ENCODE results near the gene CCDC159. TPM values are rescaled to one million over a fixed set of nuclear protein-coding genes. Genes with fewer than 3 reads are reported as not detected.
"Not testable (repeated sequence)": the region's sequence is repeated elsewhere in the genome, so short reads cannot be mapped to it uniquely, and the experiment has no call there.

The CCDC159 gene
- total RNA-seq, 6 experiments from 2014 or later, result 8.4 to 27.9 (median 23.4) TPM

DNA sequence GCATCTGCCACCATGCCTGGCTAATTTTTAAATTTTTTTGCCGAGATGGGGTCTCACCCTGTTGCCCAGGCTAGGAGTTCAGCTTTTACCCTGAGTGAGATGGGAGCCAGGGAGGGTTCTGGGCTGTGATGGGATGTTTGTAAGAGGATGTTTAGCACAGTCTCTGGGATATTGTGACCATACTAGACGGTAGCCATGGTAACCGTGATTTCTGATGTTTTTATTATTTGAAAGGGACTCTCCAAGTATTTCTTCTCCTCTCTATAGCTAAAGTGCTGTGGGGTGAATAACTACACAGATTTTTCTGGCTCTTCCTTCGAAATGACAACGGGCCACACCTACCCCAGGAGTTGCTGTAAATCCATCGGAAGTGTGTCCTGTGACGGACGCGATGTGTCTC lies 40.0 kb upstream of the CCDC159 start:
- no peak for TF ChIP-seq POLR2A (IDR thresholded peaks at IDR 0.05)
- TF ChIP-seq, protein P1, sequence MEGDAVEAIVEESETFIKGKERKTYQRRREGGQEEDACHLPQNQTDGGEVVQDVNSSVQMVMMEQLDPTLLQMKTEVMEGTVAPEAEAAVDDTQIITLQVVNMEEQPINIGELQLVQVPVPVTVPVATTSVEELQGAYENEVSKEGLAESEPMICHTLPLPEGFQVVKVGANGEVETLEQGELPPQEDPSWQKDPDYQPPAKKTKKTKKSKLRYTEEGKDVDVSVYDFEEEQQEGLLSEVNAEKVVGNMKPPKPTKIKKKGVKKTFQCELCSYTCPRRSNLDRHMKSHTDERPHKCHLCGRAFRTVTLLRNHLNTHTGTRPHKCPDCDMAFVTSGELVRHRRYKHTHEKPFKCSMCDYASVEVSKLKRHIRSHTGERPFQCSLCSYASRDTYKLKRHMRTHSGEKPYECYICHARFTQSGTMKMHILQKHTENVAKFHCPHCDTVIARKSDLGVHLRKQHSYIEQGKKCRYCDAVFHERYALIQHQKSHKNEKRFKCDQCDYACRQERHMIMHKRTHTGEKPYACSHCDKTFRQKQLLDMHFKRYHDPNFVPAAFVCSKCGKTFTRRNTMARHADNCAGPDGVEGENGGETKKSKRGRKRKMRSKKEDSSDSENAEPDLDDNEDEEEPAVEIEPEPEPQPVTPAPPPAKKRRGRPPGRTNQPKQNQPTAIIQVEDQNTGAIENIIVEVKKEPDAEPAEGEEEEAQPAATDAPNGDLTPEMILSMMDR (IDR thresholded peaks at IDR 0.05), result no peak
- ATAC-seq (no peak), DNase-seq (no peak)
- Histone ChIP-seq H3K4me1 (no peaks in the 10 kb centered on the region), H3K36me3 (no peaks in the 10 kb centered on the region), H3K27ac (no peak overlapping the region), H3K27me3 (no peaks in the 10 kb centered on the region), H3K4me3 (no peak overlapping the region), H3K9me3 (no peaks in the 10 kb centered on the region)
- intact Hi-C loops (cut with DNase I), result no loop called here
- WGBS (ENCODE audit: insufficient coverage, low coverage, low lambda C conversion rate, missing lambda C conversion rate), result 76% methylated on average over 9 of the region's 9 CpGs

DNA sequence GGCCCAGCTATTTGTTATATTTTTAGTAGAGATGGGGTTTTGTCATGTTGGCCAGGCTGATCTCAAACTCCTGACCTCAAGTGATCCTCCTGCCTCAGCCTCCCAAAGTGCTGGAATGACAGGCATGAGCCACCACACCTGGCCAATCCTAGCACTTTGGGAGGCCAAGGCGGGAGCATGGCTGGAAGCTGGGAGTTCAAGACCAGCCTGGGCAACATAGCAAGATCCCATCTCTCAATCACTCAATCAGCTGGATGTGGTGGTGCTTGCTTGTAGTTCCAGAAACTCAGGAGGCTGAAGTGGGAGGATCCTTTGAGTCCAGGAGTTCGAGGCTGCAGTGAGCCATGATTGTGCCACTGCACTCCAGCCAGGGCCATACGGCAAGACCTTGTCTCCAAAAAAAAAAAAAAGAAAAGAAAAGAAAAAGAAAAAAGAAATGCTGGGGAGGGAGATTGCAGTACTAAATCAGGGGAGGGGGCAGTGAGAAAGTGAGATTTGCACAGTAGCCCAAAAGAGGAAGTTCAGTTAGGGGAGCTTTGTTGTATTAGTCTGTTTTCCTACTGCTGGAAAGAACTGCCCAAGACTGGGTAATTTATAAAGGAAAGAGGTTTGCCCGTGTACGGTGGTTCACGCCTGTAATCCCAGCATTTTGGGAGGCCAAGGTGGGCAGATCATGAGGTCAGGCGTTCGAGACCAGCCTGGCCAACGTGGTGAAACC lies 25.9 kb upstream of the CCDC159 start:
- ATAC-seq; H3K36me3 ChIP-seq; DNase-seq; H3K9me3 ChIP-seq; H3K27me3 ChIP-seq; H3K4me3 ChIP-seq; intact Hi-C loops (cut with DNase I): not testable (repeated sequence)
- WGBS (ENCODE audit: insufficient coverage, low coverage, low lambda C conversion rate, missing lambda C conversion rate), result 62% methylated on average over 9 of the region's 9 CpGs
- Histone ChIP-seq H3K4me1 (peaks cover 0 to 12% (median 5%) of the 10 kb centered on the region in 4 donors), H3K27ac (peak overlapping the region in 1 of 3 donors; percentile 11)

GRCh38 chr19:11321191-11322126 lies 24.9 kb upstream of the CCDC159 start:
- Histone ChIP-seq H3K4me3 (no peak overlapping the region), H3K27ac (peak overlapping the region in 1 of 3 donors; percentile 11), H3K9me3 (no peaks in the 10 kb centered on the region), H3K27me3 (no peaks in the 10 kb centered on the region), H3K36me3 (no peaks in the 10 kb centered on the region), H3K4me1 (peaks cover 0 to 12% (median 5%) of the 10 kb centered on the region in 4 donors)
- intact Hi-C loops (cut with DNase I), result no loop called here
- no peak for TF ChIP-seq POLR2A (IDR thresholded peaks at IDR 0.05)
- TF ChIP-seq, protein P1 (IDR thresholded peaks at IDR 0.05), result no peak
- 80% methylated on average over 10 of the region's 14 CpGs for WGBS (ENCODE audit: insufficient coverage, low coverage, low lambda C conversion rate, missing lambda C conversion rate)
- ATAC-seq (no peak), DNase-seq (no peak)

GRCh38 chr19:11322269-11323024 lies 23.9 kb upstream of the CCDC159 start:
- Histone ChIP-seq H3K27me3 (no peaks in the 10 kb centered on the region), H3K4me3 (no peak overlapping the region), H3K36me3 (peaks cover 0 to 4% (median 0%) of the 10 kb centered on the region in 4 donors), H3K4me1 (peaks cover 0 to 12% (median 5%) of the 10 kb centered on the region in 4 donors), H3K27ac (no peak overlapping the region), H3K9me3 (no peaks in the 10 kb centered on the region)
- TF ChIP-seq POLR2A (IDR thresholded peaks at IDR 0.05), result no peak
- TF ChIP-seq, protein P1 (IDR thresholded peaks at IDR 0.05), result no peak
- ATAC-seq, result no peak
- no peak for DNase-seq
- WGBS (ENCODE audit: insufficient coverage, low coverage, low lambda C conversion rate, missing lambda C conversion rate), result 63% methylated on average over 7 of the region's 7 CpGs
- intact Hi-C loops (cut with DNase I), result no loop called here

Data from right lobe of liver (tissue), 6 donors.